ENCODE measurements around the gene TMEM201.
"Not testable (repeated sequence)": the region's sequence is repeated elsewhere in the genome, so short reads cannot be mapped to it uniquely, and the experiment has no call there.

TMEM201 gene

DNA sequence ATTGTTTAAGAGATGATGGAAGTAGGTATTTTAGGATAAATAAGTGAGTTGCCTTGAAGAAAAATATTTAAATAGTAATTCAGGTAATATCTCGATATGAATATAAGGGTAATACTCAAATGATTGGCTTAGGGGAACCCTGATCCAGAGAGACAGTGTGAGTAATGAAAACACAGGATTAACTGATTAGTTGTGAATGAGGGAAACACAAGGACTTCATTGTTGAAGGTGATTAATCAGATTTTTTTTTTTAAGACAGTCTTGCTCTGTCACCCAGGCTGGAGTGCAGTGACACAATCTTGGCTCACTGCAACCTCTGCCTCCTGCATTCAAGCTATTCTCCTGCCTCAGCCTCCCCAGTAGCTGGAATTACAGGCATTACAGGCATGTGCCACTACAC is 36.7 kb upstream of the TMEM201 start:
- TF ChIP-seq CTCF (conservative IDR thresholded peaks at IDR 0.05; ENCODE audit: low read depth, low read length): no peak
- no peak overlapping the region for H3K4me3 ChIP-seq (ENCODE audit: low read length)
- peak; percentile 58 for DNase-seq (ENCODE audit: low read depth)

DNA sequence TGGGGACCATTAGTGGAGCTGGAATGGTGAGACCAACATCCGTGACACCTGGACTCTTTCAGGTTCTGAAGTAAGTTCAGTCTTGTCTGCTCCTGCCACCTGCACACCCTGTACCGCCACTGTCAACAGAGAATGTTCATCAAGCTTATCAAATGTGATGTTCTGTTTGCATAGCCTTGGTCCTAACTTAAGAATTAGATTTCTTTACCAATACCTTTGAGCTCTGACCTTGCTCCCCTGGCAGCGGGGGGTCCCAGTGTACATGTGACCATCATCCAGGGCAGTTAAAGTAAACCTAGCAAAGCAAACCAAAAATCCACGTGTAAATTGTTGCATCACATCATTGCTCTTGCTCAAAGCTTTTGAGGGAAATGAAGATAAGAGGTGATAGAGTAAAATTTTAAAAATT is 35.0 kb upstream of the TMEM201 start:
- no peak for TF ChIP-seq CTCF (conservative IDR thresholded peaks at IDR 0.05; ENCODE audit: low read depth, low read length)
- no peak overlapping the region for H3K4me3 ChIP-seq (ENCODE audit: low read length)
- no peak for DNase-seq (ENCODE audit: low read depth)

DNA sequence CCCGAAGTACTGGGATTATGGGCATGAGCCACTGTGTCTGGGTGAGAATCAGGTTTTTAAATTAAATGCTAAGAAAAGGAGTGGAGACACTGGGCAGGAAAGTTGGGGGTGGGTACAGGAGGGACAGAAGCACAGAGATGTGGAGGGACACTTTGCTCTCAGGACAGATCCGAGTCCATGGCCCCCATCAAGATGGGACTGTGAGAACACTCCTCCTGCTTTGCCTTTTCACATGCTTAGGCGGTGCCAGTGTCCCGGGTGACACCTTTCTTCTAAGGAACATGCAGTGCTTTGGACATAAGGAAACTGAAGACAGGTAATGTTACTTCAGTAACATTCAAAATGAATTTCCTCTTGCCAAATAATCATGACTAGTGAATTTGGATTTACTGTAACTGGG is 32.8 kb upstream of the TMEM201 start:
- DNase-seq (ENCODE audit: low read depth): no peak
- H3K4me3 ChIP-seq (ENCODE audit: low read length): no peak overlapping the region
- no peak for TF ChIP-seq CTCF (conservative IDR thresholded peaks at IDR 0.05; ENCODE audit: low read depth, low read length)

DNA sequence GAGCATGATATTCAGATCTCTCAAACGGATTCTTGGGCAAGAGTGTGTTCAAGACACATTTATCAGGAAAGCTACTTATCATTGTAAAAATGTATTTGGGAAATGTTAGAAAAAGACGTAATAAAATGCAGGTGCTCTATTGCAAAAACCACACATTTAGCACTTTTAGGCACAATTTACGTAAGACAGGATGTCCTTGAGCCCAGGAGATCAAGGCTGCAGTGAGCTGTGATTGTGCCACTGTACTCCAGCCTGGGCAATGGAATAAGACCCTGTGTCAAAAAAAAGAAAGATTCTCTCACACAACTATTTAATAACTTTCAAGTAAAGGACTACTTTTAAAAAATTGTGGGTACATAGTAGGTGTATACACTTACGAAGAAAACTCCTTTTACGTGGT is 31.1 kb upstream of the TMEM201 start:
- H3K4me3 ChIP-seq (ENCODE audit: low read length): no peak overlapping the region
- no peak for DNase-seq (ENCODE audit: low read depth)
- no peak for TF ChIP-seq CTCF (conservative IDR thresholded peaks at IDR 0.05; ENCODE audit: low read depth, low read length)

DNA sequence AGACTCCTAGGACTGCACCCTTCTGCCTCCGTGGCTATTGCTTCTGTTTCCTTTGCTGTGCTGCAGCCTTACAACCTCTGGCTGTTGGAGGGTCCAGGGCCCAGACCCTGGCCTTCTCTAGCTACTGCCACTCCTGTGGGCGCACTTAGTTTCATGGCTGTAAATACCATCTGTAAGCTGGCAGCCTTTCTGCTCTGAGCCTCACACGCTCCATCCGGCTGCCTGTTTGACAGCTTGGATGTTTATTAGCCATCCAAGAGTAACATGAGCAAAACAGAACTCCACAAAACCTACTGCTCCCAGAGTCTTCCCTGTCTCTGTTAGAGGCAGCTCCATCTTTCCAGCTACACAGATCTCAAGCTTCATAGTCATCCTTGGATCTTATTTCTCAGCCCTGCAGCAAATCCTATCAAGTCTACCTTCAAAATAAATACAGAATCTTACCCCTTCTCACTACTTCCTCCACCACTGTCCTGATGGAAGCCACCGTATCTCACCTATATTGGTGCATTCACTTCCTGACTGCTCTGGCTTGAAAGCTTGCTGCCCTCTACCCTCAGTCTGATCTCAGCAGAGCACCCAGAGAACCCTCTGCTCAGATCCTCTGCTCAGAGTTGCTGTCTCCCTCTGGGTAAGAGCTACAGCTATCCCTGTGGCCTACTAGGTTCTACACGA is 30.3 kb upstream of the TMEM201 start:
- no peak for DNase-seq (ENCODE audit: low read depth)
- no peak for TF ChIP-seq CTCF (conservative IDR thresholded peaks at IDR 0.05; ENCODE audit: low read depth, low read length)
- H3K4me3 ChIP-seq (ENCODE audit: low read length): no peak overlapping the region

- H3K4me3 ChIP-seq (ENCODE audit: low read length): no peak overlapping the region
- DNase-seq (ENCODE audit: low read depth): no peak
- no peak for TF ChIP-seq CTCF (conservative IDR thresholded peaks at IDR 0.05; ENCODE audit: low read depth, low read length)
These were observed 29.7 kb upstream of the TMEM201 start for GRCh38 chr1:9558946-9559545.

GRCh38 chr1:9559673-9560072 is 29.0 kb upstream of the TMEM201 start:
- H3K4me3 ChIP-seq (ENCODE audit: low read length): no peak overlapping the region
- DNase-seq (ENCODE audit: low read depth): no peak
- TF ChIP-seq CTCF (conservative IDR thresholded peaks at IDR 0.05; ENCODE audit: low read depth, low read length): no peak

- not testable (repeated sequence) for DNase-seq (ENCODE audit: low read depth); H3K4me3 ChIP-seq (ENCODE audit: low read length)
These were observed 28.6 kb upstream of the TMEM201 start for GRCh38 chr1:9560090-9560489.

All from retinal pigment epithelial cell (primary cell).